ENCODE data around the gene FMNL2. TPM values are rescaled to one million over a fixed set of nuclear protein-coding genes. Genes with fewer than 3 reads are reported as not detected.

FMNL2 gene
- total RNA-seq, 1 experiment from 2014 or later = 22.7 TPM

DNA sequence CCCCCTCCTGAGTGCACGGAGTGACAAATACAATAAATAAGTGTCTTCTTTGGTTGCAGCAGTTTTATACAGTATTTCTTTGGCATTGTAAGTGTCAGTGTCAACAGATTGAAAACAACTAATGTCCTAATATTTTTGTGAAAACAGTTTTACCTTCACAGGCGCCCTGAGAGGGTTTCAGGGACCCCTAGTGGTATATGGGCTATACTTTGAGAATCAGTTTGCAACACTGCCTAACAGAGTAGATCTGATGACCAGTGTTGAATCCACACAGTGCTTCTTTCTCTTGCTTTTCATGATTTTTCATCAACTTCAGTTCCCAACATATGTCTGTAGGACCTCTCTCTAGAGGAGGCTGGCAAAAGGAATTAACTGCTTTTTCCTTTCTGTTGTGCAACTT is 220.1 kb downstream of the FMNL2 start:
- H3K36me3 ChIP-seq = no peaks in the 10 kb centered on the region
- H3K4me1 ChIP-seq = peaks cover 28% of the 10 kb centered on the region
- DNase-seq = no peak
- no peaks in the 10 kb centered on the region for H3K9me3 ChIP-seq (replicated peaks)
- H3K27ac ChIP-seq = no peak overlapping the region
- no peak overlapping the region for H3K4me3 ChIP-seq
- H3K27me3 ChIP-seq = no peaks in the 10 kb centered on the region

DNA sequence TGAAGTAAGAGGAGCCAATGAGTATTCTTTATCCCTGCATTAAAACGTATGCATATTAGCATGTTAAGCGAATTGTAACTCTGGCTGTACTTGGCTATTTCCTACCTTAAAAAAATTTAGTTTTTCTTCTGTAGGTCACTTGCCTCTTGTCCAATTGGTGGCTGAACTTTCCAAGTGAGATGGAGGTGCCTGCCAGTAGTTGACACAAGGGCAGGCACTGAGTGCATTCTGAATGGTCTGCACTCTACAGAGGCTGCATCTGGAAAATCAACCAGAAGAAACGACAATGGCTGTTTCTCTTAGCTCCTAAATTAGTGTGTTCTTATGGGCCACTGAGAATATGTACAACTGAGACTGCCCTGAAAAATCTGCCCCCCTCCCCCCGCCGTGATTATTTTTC is 221.5 kb downstream of the FMNL2 start:
- no peak overlapping the region for H3K4me3 ChIP-seq
- H3K4me1 ChIP-seq = peaks cover 20% of the 10 kb centered on the region
- no peak overlapping the region for H3K27ac ChIP-seq
- no peaks in the 10 kb centered on the region for H3K36me3 ChIP-seq
- no peaks in the 10 kb centered on the region for H3K9me3 ChIP-seq (replicated peaks)
- no peak for DNase-seq
- no peaks in the 10 kb centered on the region for H3K27me3 ChIP-seq

DNA sequence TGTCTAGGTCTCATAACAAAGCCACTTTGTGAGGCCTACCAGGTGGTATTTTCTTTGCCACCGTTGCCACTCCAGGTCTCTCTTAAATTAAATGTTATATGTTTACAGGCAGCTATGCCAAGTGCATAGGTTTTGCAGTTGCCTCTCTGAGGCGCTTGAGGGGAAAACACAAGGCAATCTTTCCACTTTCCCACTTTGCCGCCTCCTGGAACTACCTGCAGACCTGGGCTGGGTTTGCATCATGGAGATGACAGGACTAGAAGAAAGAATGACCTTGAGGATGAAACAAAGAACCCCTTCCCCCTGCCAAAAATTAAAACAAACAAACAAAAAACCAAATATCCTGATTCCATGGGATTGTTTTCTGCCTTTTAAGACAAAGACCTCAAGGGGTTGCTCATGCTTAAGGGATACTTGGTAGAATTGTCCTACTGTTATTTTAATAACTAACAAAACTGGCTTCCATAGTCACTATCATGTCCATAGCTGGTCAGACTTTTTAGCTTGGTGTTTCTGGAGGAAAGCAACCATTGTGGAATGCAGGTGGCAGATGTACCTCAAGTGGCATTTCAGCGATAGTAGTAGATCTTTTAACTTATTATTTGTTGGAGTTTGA is 222.4 kb downstream of the FMNL2 start:
- DNase-seq = no peak
- Histone ChIP-seq H3K9me3 (replicated peaks) (no peaks in the 10 kb centered on the region), H3K4me3 (no peak overlapping the region), H3K27ac (no peak overlapping the region), H3K27me3 (no peaks in the 10 kb centered on the region), H3K36me3 (peaks cover 2% of the 10 kb centered on the region; the same call in 1 of the 2 replicates), H3K4me1 (peaks cover 20% of the 10 kb centered on the region)

DNA sequence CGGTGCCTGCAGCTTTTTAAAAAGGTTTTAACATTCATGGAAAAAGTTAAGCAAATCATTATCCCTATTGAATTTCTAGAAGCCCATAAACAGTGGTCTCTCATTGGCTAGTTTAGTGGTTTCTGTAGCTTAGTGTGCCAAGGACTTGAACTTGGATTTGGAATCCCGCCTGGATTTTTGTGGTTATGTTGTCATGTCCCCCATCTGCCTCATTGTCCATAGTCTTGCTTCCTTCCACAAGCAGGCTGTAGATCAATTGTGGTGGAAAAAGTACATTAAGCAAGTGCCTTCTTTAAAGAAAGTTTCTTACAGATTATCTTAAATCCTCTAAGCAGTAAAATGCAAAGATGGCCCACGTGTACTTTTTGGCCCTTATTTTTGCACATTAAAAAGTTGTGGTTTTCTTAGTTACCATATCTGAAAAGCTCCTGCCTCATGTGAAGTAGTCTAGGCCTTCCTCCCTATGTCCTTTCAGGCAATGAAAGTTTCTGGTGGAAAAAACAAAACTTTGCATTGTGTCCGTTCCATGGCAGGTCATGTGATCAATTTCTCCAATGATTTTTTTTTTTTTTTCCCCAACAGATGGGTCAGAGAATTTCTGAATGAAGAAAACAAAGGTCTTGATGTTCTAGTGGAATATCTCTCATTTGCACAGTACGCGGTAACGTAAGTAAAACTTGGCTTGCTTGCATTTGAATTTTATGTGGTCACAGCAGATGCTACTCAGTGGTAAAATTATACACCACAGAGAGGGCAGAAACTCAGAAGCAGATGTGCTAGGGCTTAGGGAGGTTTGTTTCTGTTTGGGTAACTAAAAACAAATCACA is 223.4 kb downstream of the FMNL2 start:
- H3K4me3 ChIP-seq = peak overlapping the region; percentile 9
- peaks cover 2% of the 10 kb centered on the region; the same call in 1 of the 2 replicates for H3K36me3 ChIP-seq
- H3K27ac ChIP-seq = peak overlapping the region; percentile 74
- DNase-seq = peak; percentile 68 to 83
- no peaks in the 10 kb centered on the region for H3K9me3 ChIP-seq (replicated peaks)
- peaks cover 20% of the 10 kb centered on the region for H3K4me1 ChIP-seq
- no peaks in the 10 kb centered on the region for H3K27me3 ChIP-seq

DNA sequence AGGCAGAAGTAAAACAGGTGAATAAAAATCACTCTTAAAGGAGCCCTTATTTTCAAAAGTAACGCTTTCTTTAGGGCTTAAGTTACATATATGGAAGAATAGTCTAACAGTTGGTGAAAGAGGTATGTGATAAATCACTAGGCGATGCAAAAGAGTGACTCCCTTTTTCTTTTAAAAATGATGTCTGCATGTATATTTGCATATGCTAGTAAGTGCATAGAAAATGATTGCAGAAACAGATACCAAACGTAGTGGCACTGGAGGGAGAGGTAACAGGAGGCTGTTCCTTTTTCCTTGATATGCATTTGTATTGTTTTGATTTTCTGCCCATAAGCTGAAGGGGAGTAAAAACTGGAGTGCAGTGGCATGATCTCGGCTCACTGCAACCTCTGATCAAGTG is 224.0 kb downstream of the FMNL2 start:
- Histone ChIP-seq H3K36me3 (peaks cover 2% of the 10 kb centered on the region; the same call in 1 of the 2 replicates), H3K27me3 (no peaks in the 10 kb centered on the region), H3K27ac (peak overlapping the region; percentile 74), H3K4me1 (peaks cover 20% of the 10 kb centered on the region), H3K4me3 (peak overlapping the region; percentile 9), H3K9me3 (replicated peaks) (no peaks in the 10 kb centered on the region)
- DNase-seq = no peak

DNA sequence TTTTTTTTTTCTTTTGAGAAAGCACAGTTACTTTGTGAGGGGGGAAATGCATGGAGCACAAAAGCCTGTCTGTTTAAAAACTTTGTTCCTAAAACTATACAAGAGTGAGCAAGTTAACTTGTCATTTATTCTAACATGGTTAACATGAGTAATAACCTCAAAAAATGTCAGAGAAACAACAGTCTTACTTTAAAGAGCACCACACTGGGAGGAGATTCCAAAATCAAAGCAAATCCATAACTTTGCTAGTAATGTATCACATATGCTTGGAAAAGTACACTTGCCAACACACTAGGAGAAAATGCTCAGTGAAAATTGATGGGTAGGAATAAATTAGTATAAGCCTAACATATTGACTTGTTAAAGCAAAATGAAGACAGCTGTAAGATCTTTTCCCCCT is 225.2 kb downstream of the FMNL2 start:
- H3K27ac ChIP-seq = no peak overlapping the region
- DNase-seq = no peak
- no peaks in the 10 kb centered on the region for H3K27me3 ChIP-seq
- no peaks in the 10 kb centered on the region for H3K9me3 ChIP-seq (replicated peaks)
- peaks cover 20% of the 10 kb centered on the region for H3K4me1 ChIP-seq
- no peak overlapping the region for H3K4me3 ChIP-seq
- peaks cover 2% of the 10 kb centered on the region; the same call in 1 of the 2 replicates for H3K36me3 ChIP-seq

DNA sequence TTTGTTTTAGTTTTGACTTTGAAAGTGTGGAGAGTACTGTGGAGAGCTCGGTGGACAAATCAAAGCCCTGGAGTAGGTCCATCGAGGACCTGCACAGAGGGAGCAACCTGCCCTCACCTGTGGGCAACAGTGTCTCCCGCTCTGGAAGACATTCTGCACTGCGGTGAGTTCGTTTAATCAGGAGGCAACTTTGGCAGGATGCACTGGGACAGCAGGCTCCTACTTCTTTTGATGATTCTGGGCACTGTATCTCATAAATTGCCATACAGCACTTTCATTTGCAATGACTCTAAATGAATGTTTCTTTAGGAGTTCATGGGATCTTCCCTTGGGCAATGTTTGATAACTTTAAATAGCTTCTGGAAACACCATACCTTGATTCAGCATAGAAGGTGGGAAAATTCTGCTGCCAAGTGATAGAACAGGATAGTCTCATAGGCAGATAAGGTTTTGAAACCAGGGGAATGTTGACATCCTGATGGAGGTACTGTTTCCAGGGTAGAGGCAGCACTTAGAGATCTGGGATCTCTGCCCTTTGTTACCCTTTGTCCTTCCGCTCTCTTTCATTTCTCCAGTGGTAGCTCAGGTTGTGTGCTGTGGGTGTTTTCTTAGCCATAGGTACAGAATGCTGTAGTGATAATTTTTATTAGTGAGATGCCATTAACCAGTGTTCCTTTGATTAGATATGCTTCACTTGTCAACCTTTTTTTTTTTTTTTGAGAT is 226.1 kb downstream of the FMNL2 start:
- no peak overlapping the region for H3K4me3 ChIP-seq
- peaks cover 2% of the 10 kb centered on the region; the same call in 1 of the 2 replicates for H3K36me3 ChIP-seq
- DNase-seq = no peak
- no peak overlapping the region for H3K27ac ChIP-seq
- H3K9me3 ChIP-seq (replicated peaks) = no peaks in the 10 kb centered on the region
- H3K4me1 ChIP-seq = peaks cover 20% of the 10 kb centered on the region
- H3K27me3 ChIP-seq = no peaks in the 10 kb centered on the region

DNA sequence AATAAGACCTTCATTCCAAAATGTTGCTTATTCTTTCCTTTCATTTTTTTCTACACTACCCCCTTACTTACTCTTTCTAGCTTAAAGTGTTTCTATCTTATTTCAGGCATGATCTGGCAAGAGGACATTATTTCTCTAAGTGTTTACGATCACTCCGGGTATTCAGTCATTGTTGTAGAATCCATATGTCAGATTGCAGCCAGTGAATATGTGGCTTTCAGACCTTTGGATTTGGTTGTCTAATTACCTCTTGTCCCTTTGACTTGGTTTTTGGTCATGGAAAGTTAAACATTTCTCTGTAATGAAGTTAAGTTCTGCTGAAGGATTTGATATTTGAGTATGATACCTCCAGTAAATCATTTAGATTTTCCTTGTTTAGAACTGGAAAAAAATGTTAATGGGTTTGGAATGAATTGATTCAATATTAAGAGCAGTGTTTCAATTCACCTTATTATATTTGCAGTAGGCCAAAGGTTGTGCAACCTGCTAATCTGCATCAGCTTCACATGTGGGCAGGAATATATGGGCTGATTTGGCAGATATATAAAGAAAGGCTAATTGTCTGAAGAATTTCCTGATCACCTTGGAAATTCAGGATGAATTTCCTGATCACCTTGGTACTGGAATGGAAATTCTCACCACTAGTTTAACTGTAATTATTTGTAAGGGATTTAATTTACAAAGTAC is 227.4 kb downstream of the FMNL2 start:
- no peak for DNase-seq
- Histone ChIP-seq H3K27me3 (no peaks in the 10 kb centered on the region), H3K4me1 (peaks cover 20% of the 10 kb centered on the region), H3K27ac (no peak overlapping the region), H3K36me3 (peaks cover 2% of the 10 kb centered on the region; the same call in 1 of the 2 replicates), H3K4me3 (no peak overlapping the region), H3K9me3 (replicated peaks) (no peaks in the 10 kb centered on the region)

DNA sequence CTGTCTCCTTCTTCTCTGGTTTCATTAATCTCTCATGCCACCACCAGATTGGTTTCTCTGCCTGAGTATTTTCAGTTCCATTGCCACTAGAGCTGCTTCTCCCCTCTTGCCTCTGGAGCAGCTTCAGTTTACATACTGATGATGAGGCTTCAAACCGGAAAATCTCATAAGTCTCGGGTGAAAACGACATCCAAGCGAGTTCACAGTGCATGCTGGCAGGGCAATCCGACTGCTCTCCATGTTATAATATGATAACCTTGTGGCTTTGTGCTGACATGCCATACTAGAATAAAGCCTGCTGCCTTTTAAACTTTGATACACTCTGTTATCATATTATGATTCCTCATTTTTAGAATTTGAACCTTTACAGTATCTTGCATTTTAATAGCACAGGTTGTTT is 228.8 kb downstream of the FMNL2 start:
- no peaks in the 10 kb centered on the region for H3K27me3 ChIP-seq

DNA sequence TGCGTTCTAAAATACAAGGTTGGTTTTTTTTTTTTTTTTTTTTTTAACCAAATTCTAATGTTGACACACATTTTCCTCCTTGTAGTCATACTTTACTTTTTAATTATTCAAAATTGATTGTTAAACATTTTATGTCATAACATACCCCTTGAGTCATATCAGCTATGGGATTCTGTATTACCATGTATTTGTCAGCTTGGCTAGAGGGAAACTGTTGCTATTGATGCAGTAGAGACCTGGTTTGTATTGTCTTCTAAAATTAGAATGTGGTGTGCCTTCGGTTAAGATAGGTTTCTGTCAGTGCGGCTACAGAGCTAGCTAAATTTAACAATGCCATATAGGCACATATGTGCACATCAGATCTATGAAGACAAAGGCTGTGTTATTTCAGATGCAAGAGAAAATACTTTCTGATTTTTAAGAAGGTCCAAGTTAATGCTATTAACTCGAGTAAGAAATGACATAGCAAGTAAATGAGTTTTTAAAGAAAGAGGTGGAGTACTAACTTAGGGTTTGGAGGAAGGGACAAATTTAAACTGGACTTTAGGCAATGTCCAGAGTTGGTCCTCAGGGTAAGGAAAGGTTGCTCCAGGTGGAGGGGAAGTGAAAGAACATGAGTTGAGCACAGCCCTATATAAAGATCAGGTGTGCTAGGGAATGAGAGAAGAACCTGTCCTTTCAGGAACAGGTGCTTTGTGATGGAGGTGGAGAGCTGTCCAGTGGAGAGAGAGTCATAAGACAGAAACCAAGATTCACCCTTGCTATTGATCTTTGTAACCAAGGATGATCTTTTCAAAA is 230.0 kb downstream of the FMNL2 start:
- Histone ChIP-seq H3K36me3 (peaks cover 2% of the 10 kb centered on the region; the same call in 1 of the 2 replicates), H3K27me3 (no peaks in the 10 kb centered on the region), H3K4me1 (no peaks in the 10 kb centered on the region), H3K27ac (no peak overlapping the region), H3K4me3 (no peak overlapping the region), H3K9me3 (replicated peaks) (no peaks in the 10 kb centered on the region)
- no peak for DNase-seq

More for the DNA sequence above, 228.8 kb downstream of the FMNL2 start:
- Histone ChIP-seq H3K27ac (no peak overlapping the region), H3K36me3 (peaks cover 2% of the 10 kb centered on the region; the same call in 1 of the 2 replicates), H3K4me1 (peaks cover 6% of the 10 kb centered on the region), H3K4me3 (no peak overlapping the region), H3K9me3 (replicated peaks) (no peaks in the 10 kb centered on the region)
- peak in 1 of 2 experiments; percentile 34 for DNase-seq

DNA sequence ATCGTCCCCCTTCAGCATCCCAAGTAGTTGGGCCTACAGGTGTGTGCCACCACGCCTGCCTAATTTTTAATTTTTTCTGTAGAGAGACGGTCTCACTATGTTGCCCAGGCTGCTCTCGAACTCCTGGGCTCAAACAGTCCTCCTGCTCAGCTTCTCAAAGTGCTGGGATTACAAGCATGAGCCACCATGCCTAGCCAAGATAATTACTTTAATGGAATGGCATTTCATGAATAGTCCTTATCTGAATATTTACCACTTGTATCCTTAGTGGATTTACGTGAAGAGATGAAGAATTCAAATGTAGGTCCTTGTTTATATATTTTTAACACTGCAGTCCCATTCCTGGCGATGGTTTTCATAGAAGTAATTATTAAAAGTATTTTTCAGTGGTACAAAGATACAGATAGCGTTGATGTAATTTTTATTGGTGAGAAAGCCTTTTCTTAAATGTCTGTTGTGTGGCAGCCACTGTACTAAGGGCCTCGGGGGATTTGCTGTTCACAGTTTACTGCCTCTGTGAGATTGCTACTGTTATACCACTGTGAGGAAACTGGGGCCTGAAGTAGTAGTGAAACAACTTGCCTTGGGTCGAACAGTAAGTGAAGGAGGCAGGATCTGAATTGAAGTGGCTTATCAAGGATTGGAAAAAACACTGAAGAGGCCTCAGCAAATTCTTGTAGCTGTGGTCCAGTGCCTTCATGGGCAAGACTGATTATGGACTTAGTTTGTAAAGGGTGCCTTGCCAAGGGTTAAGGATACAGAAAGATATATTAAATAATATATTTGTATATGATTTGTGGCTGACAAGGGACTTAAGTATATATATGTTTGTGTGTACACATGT is 231.1 kb downstream of the FMNL2 start:
- no peak for DNase-seq
- H3K9me3 ChIP-seq (replicated peaks) = no peaks in the 10 kb centered on the region
- H3K4me3 ChIP-seq = no peak overlapping the region
- H3K27ac ChIP-seq = no peak overlapping the region
- no peaks in the 10 kb centered on the region for H3K4me1 ChIP-seq
- no peaks in the 10 kb centered on the region for H3K27me3 ChIP-seq
- H3K36me3 ChIP-seq = peaks cover 2% of the 10 kb centered on the region; the same call in 1 of the 2 replicates

DNA sequence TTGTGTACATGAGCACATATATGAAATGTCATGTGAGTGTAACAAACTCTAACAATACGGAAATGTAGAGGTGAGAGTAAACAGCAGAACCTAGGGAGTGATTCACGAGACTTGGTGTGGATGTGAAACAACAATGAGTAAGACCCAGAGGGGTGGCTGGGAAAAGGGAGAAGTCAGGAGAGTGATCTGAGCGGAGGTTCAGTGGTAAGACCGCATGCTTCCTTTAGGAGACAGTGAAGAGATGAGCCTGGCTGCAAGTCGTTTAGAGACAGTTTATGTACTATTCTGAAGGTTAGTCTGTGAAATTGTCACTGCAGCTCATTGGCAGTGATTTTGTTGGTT is 231.7 kb downstream of the FMNL2 start:
- no peaks in the 10 kb centered on the region for H3K4me1 ChIP-seq
- H3K27me3 ChIP-seq = no peaks in the 10 kb centered on the region
- no peak for DNase-seq
- no peaks in the 10 kb centered on the region for H3K9me3 ChIP-seq (replicated peaks)
- peaks cover 2% of the 10 kb centered on the region; the same call in 1 of the 2 replicates for H3K36me3 ChIP-seq
- no peak overlapping the region for H3K27ac ChIP-seq
- no peak overlapping the region for H3K4me3 ChIP-seq

DNA sequence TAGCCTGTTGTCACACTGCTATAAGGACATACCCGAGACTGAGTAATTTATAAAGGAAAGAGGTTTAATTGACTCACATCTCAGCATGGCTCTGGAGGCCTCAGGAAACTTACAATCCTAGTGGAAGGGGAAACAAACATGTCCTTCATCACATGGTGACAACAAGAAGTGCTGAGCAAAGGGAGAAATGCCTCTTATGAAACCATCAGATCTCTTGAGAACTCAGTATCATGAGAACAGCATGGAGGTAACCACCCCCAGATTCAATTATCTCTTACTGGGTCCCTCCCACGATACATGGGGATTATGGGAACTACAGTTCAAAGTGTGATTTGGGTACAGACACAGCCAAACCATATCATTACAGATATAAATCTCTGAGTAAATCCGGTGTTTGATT is 233.6 kb downstream of the FMNL2 start:
- DNase-seq = no peak
- Histone ChIP-seq H3K27ac (no peak overlapping the region), H3K36me3 (no peaks in the 10 kb centered on the region; the same call in 1 of the 2 replicates), H3K9me3 (replicated peaks) (no peaks in the 10 kb centered on the region), H3K4me3 (no peak overlapping the region), H3K27me3 (no peaks in the 10 kb centered on the region), H3K4me1 (no peaks in the 10 kb centered on the region)
